ENCODE measurements around the gene ZSCAN26.

ZSCAN26 gene

GRCh38 chr6:28266962-28267694 lies at the start of gene ZSCAN26:
Gene ZSCAN26, plus strand, starts transcription at chr6:28267143. Its CDS starts 4,777 bp downstream, at chr6:28271920.
- peak; percentile 86 to 90 for DNase-seq

GRCh38 chr6:28217890-28218289 lies 49.1 kb upstream of the ZSCAN26 start:
- DNase-seq, result no peak

- DNase-seq, result no peak
Observed at GRCh38 chr6:28218312-28219248, 48.4 kb upstream of the ZSCAN26 start.

GRCh38 chr6:28220257-28221133 lies 46.4 kb upstream of the ZSCAN26 start:
- DNase-seq, result no peak

GRCh38 chr6:28224131-28225055 lies 42.5 kb upstream of the ZSCAN26 start:
- DNase-seq, result no peak

GRCh38 chr6:28225056-28225834 lies 41.7 kb upstream of the ZSCAN26 start, which contains the start of gene ZSCAN9:
Gene ZSCAN9, plus strand, starts transcription at chr6:28225275. Its CDS starts 1,810 bp downstream, at chr6:28227085.
- no peak for DNase-seq

GRCh38 chr6:28226460-28226859 lies 40.5 kb upstream of the ZSCAN26 start:
- no peak for DNase-seq

- no peak for DNase-seq
Observed at GRCh38 chr6:28232785-28233184, 34.2 kb upstream of the ZSCAN26 start.

- no peak for DNase-seq
Observed at GRCh38 chr6:28235912-28236452, 31.0 kb upstream of the ZSCAN26 start.

GRCh38 chr6:28239636-28240035 lies 27.3 kb upstream of the ZSCAN26 start:
- DNase-seq, result no peak

GRCh38 chr6:28240471-28240870 lies 26.5 kb upstream of the ZSCAN26 start:
- no peak for DNase-seq

- no peak for DNase-seq
Observed at GRCh38 chr6:28243946-28244345, 23.0 kb upstream of the ZSCAN26 start.

- DNase-seq, result no peak
Observed at GRCh38 chr6:28245206-28245941, 21.6 kb upstream of the ZSCAN26 start.

- no peak for DNase-seq
Observed at GRCh38 chr6:28248916-28249315, 18.0 kb upstream of the ZSCAN26 start.

- no peak for DNase-seq
Observed at GRCh38 chr6:28250747-28251146, 16.2 kb upstream of the ZSCAN26 start.

- peak; percentile 5 to 15 for DNase-seq
Observed at GRCh38 chr6:28251661-28252008, 15.3 kb upstream of the ZSCAN26 start.

- DNase-seq, result peak; percentile 79 to 80
Observed at GRCh38 chr6:28252009-28252975, 14.7 kb upstream of the ZSCAN26 start, which contains the start of gene ZKSCAN4. Gene ZKSCAN4, minus strand, starts transcription at chr6:28252269. Its CDS starts 289 bp downstream, at chr6:28251980.

- DNase-seq, result no peak
Observed at GRCh38 chr6:28254121-28254519, 12.8 kb upstream of the ZSCAN26 start.
